ENCODE measurements around the gene CREB5.

DNA sequence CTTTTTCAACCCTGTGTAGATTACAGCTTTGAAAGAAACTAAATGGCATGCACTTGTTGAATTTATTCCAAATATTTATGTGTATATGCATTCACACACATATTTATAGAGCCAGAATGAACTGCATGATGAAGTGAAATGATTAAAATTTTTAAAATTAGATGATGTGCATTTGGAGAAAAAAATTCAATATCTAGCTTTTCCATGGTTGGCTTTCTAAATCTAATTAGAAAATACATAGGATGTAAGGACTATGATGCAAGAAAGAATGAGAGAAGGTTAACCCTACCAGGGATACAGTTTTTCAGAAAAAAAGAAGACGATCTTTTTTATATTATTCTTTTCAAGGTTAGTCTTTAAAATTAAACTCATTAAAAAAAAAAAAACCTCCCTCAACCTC is 341.3 kb downstream of the CREB5 start:
- TF ChIP-seq, protein P1, sequence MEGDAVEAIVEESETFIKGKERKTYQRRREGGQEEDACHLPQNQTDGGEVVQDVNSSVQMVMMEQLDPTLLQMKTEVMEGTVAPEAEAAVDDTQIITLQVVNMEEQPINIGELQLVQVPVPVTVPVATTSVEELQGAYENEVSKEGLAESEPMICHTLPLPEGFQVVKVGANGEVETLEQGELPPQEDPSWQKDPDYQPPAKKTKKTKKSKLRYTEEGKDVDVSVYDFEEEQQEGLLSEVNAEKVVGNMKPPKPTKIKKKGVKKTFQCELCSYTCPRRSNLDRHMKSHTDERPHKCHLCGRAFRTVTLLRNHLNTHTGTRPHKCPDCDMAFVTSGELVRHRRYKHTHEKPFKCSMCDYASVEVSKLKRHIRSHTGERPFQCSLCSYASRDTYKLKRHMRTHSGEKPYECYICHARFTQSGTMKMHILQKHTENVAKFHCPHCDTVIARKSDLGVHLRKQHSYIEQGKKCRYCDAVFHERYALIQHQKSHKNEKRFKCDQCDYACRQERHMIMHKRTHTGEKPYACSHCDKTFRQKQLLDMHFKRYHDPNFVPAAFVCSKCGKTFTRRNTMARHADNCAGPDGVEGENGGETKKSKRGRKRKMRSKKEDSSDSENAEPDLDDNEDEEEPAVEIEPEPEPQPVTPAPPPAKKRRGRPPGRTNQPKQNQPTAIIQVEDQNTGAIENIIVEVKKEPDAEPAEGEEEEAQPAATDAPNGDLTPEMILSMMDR (IDR thresholded peaks at IDR 0.05), result no peak
- TF ChIP-seq POLR2A (IDR thresholded peaks at IDR 0.05), result no peak
- TF ChIP-seq POLR2AphosphoS5 (IDR thresholded peaks at IDR 0.05), result no peak
- TF ChIP-seq EP300 (IDR thresholded peaks at IDR 0.05), result no peak
